Suppressor macrophage (primary cell): ENCODE measurements around the gene LSM2.
A peak's percentile ranks its signal among the peaks of the same experiment; 100 is the strongest.
"Not testable (repeated sequence)": the region's sequence is repeated elsewhere in the genome, so short reads cannot be mapped to it uniquely, and the experiment has no call there.

Experiments used
- DNase-seq, 4 experiments: peaks; one replicate each; pipeline ENCODE4 v3.0.0-alpha.2; 2020 to 2022

The LSM2 gene

DNA sequence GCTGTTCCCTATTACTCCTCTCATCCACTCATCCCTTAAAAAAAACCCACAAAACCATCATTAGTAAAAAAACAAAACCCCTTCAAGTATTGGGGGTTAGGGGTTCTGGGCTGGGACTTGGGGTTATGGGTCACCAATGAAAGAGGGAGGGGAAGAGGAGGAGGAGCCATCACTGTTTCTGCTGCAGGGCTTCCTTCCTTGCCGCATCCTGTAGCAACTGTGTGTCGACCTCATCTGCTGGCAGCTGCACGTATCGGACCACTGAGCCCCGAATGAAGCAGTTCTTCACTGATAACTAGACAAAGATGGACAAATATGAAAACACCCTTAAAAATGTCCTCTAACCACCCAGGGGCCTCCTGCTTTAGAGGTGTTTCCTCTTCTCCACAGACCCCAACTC lies 9.2 kb downstream of the LSM2 start:
- DNase-seq: no peak

DNA sequence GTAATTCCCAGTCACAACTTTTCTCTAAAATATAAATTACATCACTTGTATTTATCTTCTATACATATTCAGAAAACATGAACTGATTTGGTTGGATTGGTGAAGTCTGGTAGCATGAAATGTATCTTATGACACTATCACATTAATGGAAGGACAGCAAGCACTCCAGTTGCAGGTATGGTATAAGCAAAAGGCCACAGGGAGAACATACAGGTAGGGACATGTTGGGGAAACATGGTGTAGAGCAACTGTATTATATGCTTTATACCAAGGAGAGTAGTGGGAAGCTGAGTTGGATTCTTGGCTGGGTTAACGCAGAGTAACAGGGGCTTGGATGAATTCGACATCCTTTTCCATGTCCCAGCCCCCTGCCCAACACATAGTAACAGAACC lies 9.8 kb downstream of the LSM2 start:
- no peak for DNase-seq

DNA sequence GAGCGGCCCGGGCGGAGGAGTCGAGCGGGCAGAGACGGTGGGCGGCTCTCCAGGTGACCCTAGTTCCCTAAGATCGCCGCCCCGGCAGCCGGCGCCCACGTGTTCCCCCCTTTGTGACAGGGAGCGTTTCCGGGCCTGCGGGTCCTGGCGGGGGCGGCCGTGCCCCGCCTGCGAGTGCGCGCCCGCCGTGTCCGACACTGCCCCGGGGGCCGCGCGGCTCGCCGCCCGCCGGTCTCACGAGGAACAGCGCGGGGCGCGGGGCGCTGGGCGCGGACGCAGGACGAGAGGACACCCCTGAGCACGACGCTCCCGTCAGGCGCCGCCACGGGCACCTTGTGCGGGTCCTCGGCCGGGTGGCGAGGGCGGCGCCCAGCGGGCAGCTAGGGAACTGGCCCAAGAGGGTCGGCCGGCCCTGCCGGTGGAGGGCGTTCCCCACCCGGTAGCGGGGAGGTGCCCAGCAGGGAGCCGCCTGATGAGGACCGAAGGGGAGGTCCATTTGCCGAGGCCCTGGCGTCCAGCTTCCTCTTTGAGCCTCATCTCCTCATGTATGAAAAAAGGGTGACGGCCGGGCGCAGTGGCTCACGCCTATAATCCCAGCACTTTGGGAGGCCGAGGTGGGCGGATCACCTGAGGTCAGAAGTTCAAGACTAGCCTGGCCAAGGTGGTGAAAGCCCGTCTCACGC lies 11.0 kb downstream of the LSM2 start, which contains the start of gene VARS1:
TSS of gene VARS1 (minus strand) at position 137 of the 683 bp plus-strand sequence. CDS start 535 bp downstream, outside the sequence.
- peak; percentile 96 to 99 (median 98) for DNase-seq

DNA sequence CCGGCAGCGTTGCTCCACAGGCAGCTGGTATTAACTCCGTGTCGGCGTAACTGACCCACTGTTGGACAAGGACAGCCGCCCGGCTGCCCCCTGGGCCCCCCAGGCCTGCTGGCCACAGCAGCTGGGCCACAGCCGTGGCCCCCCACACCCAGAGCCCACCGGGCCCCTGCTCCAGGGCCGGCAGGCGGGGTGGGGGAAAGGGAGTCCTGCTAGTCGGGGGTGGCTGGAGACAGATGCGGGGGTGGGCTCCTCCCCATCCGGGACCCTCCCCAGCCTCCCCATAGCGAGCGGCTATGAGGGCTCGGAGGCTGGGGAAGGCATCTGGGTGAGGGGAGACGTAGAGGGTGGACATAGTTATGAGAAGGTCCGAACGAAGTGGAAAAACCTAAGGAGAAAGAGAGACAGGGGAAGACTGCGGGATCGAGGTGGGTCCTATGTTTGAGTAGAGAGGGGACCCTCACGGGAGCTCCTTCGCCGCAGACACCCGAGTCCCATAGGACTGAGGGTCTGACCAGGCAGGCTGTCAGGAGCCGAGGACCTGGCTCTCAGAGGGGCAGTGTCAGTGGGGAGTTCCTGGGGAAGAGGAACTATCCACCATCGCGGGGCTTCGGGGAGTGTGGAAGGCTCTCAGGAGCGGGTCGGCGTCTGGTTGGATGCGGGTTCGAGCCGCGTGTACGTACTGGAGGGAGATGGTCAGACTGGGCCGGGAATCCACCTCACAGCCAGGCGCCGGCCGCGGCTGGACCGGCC lies 11.7 kb downstream of the LSM2 start:
- peak in 1 of 4 experiments; percentile 72 for DNase-seq

DNA sequence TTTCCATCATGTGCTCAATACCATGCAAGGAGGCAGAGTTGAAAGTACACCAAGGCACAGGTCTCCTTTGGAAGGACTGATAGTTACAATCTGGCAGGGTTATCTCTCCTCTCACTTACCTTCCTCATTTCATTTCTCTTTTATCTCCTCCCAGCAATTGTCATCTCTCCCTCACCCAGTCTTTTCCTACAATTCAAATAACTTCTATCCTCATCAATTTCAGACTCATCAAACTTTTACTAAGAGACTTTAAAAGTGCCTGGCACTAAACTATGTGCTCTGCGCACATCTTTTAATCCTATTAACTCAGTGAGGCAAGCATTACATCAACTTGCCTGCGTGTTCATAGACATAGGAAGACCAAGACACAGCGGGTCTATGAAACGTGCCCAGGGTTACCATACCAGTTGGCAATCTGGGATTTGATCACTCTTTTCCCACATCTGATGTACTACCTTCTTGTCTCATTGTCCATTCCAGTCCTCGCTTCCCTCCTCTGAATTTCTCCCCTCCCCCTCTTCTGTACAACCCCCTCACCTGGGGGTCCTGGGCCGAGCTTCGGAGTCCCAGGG lies 12.4 kb downstream of the LSM2 start:
- peak in 1 of 4 experiments; percentile 20 for DNase-seq

DNA sequence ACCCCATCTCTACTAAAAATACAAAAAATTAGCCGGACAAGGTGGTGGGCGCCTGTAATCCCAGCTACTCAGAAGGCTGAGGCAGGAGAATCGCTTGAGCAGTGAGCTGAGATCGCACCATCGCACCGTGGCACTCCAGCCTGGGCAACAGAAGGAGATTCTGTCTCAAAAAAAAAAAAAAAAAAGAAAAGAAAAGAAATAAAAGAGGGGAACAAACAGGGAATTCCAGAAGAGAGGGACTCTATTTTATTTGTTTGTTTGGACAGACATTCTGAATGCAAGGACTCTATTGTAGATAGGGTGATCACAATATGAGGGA lies 12.9 kb downstream of the LSM2 start:
- DNase-seq: not testable (repeated sequence)

DNA sequence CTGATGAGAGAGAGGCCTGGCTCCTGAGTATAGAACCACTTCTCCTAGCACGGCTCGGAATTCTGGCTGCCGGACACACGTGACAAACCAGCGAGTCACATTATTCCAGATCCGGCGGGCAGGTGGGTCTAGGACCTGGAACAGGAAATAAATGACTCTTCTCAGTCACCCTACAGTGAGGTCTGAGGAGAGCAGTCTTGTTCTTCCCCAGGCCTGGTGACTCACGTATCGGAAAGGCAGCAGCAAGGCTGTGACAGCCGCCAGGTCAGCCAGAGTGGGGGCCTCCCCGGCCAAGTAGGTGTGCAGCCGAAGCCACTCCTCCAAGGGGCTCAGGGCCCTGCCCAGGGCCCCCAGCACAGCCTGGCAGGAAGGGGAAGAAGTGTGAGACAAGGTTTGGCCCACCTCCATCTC lies 14.0 kb downstream of the LSM2 start:
- DNase-seq: no peak

DNA sequence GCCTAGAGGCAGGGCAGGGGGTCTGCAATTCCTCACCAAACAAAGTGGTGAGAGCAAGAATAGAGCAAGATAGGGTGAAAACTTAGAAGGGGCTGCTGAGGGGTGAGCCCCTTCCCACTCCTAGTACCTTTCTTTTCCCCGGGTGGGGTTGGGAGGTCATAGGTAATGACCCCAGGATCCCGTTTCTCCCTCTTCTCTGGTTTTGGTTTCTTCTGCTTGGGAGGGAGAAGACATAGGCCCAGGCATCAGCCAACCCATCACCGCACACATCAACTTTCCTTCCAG lies 14.7 kb downstream of the LSM2 start:
- DNase-seq: no peak

DNA sequence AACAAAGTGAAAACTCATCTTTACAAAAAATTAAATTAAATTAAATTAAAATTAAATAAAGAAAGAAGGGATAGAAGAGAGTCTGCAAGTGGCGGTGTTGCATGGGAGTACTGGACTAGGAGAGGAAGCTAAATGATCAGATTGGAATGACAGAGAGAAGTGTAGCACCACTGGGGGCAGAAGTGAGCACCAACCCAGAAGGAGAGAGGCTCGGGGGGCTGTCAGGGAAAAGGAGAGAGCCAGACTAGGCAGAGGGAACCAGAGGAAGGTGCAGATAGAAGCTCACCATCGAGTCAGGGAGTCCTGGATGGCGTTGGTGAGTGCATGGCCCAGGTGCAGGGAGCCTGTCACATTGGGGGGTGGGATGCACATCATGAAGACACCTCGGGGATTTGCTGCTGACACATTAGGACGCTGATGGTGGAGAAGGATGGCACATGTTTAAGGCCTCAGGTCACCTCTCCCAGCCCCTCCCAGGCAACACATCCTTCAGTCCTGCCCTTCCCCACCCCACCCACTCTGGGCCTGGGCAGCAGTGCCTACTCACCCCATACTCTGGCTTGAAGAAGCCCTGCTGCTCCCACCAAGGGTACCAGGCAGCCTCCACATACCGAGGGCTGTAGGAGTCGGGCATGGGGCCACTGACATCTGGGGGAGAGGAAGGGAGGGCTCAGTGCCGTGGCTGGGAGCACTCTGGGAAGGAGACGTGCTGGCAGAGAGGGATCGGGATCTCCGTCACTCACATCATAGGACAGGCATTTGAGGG lies 15.3 kb downstream of the LSM2 start:
- peak; percentile 21 to 56 (median 46) for DNase-seq

DNA sequence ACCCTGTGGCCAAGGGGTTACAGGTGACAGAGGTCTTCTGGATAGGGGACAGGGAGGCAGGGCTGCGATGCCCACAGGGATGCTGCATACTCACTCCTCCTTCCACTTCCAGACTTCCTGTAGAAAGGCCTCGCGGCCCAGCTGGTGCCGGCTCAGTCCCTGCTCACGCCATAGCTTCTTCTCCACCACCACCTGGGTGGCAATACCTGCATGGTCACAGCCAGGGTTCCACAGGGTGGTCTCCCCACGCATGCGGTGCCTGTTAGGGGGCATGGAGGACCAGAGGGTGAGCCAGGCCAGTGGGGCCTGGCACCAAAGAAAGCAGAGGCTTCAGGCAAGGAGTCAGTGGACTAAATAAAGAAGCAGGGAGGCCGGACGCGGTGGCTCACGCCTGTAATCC lies 21.3 kb downstream of the LSM2 start:
- DNase-seq: no peak

DNA sequence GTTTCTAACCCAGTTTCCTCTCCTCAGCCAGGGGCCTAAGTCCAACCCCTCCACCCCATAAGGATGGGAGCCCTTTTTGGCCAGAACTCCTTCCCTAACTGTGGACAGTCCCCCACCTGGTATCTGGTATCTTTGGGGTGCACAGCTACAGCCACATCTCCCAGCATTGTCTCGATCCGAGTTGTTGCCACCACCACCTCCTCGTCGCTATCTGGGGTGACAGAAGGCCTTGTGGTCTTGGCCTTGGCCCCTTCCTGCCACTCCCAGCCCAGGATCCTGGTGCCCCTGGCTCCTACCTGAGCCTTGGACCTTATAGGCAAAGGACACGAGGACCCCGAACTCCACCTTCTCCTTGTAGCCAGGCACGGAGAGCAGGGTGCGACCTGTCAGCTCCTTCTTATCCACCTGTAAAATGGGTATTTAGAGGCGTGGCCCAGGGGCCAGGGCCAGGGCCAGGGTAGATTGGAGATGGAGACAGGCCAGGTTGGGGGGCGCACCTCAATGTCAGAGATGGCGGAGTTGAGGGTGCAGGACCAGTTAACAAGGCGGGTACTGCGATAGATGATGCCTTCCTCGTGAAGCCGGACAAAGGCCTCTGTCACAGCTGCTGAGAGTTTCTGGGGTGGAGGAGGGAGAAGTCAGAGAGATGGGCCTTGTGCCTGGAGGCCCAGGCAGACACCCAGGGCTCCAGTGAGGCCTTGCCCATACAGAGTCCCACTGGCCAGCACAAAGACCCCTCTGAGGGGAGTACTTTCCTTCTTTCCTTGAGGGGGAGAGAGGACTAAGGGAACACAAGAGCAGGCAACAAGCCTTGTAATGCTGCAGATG lies 22.5 kb downstream of the LSM2 start:
- no peak for DNase-seq

DNA sequence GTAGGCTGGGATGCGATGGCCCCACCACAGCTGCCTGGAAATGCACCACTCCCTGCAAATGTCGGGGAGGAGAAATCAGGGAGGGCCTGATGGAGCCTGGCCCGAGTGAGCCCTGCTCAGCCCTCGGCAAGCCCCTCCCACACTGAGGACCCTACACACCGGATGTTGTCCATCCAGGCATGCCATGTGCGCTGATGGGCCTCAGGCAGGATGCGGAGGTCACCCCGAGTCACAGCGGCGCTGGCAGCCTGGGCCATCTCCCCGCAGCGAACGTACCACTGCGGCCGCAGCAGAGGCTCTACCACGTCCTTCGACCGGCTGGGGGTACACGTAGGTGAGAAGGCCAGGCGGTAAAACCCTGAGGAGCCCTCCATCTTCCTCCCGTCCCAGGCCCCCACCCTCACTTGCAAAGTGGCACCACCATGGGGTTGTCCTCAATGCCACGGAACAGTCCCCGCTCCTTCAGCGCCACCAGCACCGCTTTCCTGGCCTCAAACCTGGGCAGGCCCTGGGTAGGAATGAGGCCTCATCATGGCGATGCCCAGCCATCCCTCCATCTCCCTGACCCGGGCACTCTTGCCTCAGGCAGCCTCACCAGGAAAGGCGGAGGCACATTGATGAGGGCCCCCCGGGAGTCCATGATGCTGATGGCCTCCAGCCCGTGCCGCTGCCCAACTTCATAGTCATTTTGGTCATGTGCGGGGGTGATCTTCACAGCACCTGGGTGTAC lies 24.5 kb downstream of the LSM2 start:
- no peak for DNase-seq

DNA sequence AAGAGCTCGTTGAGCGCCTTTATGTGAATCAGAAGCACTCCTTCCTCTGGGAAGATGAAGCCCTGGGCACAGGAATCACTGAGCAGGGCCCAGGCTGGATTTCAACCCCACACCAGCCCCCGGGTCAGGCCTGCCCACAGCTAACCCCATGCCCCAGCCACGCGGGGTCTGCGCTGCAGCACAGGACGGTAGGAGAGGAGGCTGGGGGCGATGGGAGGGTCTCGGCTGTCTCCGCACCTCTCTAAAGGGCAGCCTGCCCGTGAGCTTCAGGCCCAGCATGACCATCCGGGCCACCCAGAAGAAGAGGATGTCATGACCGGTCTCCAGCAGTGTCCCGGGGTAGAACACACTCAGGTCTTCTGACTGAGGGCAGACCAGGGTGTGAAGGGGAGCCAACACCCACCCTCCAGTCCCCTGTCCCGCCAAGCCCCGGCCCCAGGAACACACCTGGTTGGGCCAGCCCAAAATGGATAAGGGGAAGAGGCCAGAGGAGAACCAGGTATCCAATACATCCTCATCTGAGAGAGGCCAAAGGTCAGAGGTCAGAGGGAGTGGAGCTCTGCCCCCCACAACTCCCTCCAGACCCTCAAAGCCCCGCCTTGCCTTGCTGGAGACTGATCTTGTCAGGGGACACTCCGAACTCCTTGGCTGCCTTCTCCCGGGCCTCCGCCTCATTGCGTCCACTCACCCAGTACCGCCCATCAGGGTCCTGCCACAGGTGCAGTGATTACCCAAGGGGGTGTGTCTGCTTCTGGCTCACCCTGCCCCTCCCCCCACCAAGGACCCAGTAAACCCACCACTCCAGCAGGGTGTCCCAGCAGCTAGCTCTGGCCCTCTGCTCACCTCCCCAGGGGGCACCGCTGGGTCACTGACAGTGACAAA lies 25.3 kb downstream of the LSM2 start:
- no peak for DNase-seq

DNA sequence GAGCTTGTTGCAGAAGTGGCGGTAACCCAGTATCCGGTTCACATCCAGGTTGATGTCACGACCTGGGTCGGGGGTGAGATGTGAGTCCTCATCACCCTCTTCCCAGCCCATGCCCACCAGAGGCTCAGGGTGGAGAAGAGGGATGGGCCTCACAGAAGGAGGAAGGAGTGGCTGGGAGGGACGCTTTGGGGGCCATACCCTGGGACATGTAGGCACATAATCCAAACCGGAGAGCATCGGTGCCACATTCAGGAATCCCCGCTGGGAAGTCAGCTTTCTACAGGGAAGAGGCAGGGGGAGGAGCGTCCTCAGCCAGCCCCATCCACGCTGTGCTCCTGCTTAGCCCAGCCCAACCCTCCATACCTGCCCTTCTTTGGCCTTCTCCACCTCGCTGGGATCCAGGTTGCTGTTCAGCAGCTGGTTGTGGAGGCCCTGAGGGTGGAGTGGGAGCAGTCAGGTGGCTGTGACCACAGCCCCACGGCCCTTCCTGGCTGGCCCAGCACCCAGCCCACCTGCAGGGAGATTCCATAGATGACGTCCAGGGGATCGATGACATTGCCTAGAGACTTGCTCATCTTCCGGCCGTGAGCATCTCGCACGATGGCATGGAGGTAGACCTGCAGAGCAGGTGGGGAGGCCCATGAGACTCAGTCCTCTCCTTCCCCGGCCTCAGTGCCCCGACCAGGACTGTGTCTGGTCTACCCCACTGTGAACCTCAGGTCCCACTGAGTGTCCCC lies 26.1 kb downstream of the LSM2 start:
- no peak for DNase-seq

DNA sequence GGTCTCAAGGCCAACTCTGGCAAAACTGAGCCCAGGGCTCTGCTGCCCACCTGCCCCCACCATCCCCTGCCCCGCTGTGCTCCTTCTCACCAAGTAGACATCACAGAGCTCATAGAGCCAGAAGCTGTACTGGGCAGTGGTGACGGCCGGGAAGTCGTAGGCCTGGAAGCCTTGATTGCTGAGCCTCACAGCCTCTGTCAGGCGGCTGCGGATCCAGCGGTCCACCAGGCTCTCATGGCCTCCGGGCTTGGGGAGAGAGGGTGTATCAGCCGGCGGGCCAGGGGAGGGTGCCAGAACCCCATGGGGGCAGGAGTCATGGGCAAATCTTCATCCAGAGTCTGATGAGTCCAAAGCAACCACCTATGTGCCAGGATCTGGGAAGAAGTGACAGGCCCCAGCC lies 26.9 kb downstream of the LSM2 start:
- DNase-seq: no peak

DNA sequence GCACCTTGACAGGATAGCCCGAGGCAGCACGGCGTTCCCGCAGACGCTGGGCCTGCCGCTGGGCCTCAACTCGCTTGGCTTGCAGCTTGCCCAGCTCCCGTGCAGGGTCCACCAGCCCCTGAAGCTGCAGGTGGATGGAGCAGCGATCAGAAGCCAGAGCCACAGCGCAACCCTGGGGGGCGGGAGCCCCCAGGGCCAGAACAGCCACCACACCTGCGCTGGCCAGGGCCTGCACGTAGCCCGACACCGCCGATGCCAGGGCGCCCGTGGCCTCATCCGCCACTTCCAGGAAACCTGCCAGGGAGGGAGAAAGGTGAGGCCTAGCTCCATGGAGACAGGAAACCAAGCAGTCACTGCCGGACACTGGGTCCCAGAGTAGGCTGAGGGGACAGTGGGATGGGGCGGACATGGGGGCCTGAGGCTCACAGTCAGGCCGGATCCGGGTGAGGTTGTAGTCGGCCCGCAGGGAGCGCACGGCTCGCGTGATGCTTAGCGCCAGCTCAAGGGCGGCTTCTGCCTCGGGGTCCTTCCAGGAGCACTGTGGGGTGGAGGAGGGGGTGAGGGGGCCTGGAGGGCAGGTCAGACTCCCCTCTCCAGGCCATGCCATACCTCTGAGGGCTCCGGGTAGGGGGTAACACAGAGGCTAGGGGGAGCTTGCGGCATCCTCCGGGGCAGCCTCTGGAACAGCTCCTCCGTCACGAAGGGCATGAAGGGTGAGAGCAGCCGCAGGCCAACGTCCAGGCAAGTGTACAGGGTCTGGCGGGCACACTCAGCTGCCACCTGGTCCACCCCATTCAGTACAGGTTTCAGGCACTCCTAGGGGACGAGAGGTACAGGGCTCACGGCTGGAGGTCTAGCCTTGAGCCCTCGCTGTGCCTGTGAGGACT lies 27.5 kb downstream of the LSM2 start:
- DNase-seq: no peak

DNA sequence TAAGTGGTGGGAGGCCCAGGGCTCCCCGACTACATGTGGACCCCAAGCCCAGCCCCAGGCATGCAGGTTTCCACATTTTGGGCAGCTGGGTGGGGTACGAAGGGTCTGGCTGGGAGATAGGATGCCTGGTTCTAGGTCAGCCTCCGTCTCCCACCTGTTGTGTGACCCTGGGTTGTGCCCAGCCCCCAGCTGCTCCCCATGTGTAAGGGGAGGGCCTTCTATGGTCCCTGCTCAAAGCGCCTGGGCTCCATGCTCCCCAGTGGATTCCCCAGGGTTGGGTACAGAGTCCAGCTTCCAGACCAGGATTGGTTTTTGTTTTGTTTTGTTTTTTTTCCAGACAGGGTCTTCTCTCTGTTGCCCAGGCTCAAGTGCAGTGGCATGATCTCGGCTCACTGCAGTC lies 28.6 kb downstream of the LSM2 start:
- no peak for DNase-seq

DNA sequence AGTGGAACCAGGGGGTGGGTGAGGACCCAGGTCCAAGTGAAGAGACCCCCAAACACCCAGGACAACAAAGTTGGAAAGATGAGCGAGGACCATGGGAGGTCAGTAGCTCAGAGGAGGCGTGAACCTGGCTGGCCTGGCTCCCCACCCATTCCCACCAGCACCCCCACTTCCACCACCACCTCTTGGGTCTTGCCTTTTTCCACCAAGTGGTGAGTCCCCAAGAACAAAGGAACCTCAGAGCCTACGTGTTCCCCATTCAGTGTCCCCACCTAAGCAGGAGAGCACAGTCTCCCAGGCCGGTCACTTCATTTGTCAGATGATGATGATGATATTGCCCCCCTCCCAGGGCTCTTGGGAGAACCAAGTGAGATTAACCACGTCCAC lies 29.1 kb downstream of the LSM2 start:
- DNase-seq: no peak
